ENCODE data around the gene EFNA4. TPM values are rescaled to one million over a fixed set of nuclear protein-coding genes. Genes with fewer than 3 reads are reported as not detected.

The EFNA4 gene
- total RNA-seq (2021; fragmentation: NEBNext Ultra II Directional; extraction: Animal tissue kit (Norgen Biotek cat#: 25700)), result 18.5 and 21.9 TPM in 2 replicates
- 23.2 and 23.9 TPM in 2 replicates for polyA plus RNA-seq (2011; rRNA removed)
- polyA plus RNA-seq (2011; cell fraction: cytosol; rRNA removed), result 21.9 TPM
- polyA plus RNA-seq (2011; cell fraction: nucleus; rRNA removed), result 30.6 TPM
- 19.2 to 24.8 TPM (median 23.5 TPM) in 4 replicates for polyA plus RNA-seq (2012, experiment 1 of 2)
- 37.0 TPM for polyA plus RNA-seq (2012, experiment 2 of 2)
- polyA plus RNA-seq (2013, experiment 1 of 2), result 27.7 TPM
- polyA plus RNA-seq (2013, experiment 2 of 2), result 31.5 TPM
- polyA minus RNA-seq (2011; rRNA and poly(A)+ RNA removed), result 13.4 and 16.4 TPM in 2 replicates
- 10.6 TPM for polyA minus RNA-seq (2011; cell fraction: cytosol; rRNA and poly(A)+ RNA removed)
- 8.8 TPM for polyA minus RNA-seq (2011; cell fraction: nucleus; rRNA and poly(A)+ RNA removed)
- long read RNA-seq, experiment 1, transcript EFNA4-202 (4 exons, 1,263 nt), result major isoform, 8 of 15 reads
- long read RNA-seq, experiment 1, partial matches to known transcripts, result 6 of 15 reads
- long read RNA-seq, experiment 1, other reads (novel, unspliced or antisense), result 1 of 15 reads
- long read RNA-seq, experiment 2, transcript EFNA4-203 (4 exons, 1,052 nt), result minor isoform, 7 of 44 reads
- long read RNA-seq, experiment 2, transcript EFNA4-202 (4 exons, 1,263 nt), result major isoform, 35 of 44 reads
- long read RNA-seq, experiment 2, partial matches to known transcripts, result 1 of 44 reads
- long read RNA-seq, experiment 2, other reads (novel, unspliced or antisense), result 1 of 44 reads

DNA sequence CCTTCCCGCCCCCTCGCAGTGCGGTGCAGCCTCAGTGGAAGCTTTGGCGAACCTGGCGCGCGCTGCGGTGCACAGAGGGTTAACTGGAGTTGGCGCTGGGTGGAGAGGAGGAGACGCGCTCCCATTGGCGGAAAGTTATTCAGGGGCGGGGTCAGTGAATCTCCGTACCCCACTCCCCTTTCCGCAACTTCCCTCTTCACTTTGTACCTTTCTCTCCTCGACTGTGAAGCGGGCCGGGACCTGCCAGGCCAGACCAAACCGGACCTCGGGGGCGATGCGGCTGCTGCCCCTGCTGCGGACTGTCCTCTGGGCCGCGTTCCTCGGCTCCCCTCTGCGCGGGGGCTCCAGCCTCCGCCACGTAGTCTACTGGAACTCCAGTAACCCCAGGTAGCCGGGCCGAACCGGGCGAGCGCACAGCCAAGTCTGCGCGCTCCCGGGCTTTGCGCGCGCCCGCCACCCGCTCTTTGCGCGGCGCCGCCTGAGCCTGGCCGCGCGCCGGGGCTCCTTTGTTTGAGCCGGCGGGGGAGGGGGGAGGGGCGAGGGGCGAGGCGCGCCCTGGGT lies at the start of gene EFNA4:
EFNA4 (plus strand) TSS at position 191 of the 561 bp plus-strand sequence; CDS start at position 275, 84 bp downstream.
- no peak within 1 kb of the TSS for H2AFZ ChIP-seq (ENCODE audit: low read length)
- peaks cover 0 to 4% (median 1%) of the 10 kb centered on the region in 4 experiments; a peak in 2 of 7 replicates for H3K27me3 ChIP-seq (replicated peaks in 1 of 4; ENCODE audit: control insufficient read depth in 3 of 4, extremely low read depth in 1 of 4, insufficient read depth in 3 of 4, low read length in 3 of 4)
- no peak within 1 kb of the TSS for H2BK120ac ChIP-seq (replicated peaks; ENCODE audit: low read depth, low read length)
- H2BK12ac ChIP-seq (ENCODE audit: low read depth, low read length), result peak within 1 kb of the TSS; percentile 55; the same call in 1 of the 2 replicates
- H3K9ac ChIP-seq (replicated peaks in 1 of 4; ENCODE audit: extremely low read depth in 1 of 4, low read depth in 3 of 4, low read length in 3 of 4), result peak within 1 kb of the TSS; percentile 72 to 83 (median 74)
- H3K9me3 ChIP-seq (ENCODE audit: insufficient read depth in 2 of 2, low read depth in 1 of 2, low read length in 1 of 2), result no peaks in the 10 kb centered on the region
- peaks cover 0 to 7% (median 3%) of the 10 kb centered on the region in 4 experiments; a peak in 4 of 8 replicates for H3K36me3 ChIP-seq (ENCODE audit: control insufficient read depth in 2 of 4, insufficient read depth in 4 of 4, low read length in 3 of 4)
- H3K79me2 ChIP-seq (ENCODE audit: control insufficient read depth in 1 of 2, insufficient read depth in 2 of 2, low read length in 2 of 2), result peaks cover 0 to 15% of the 10 kb centered on the region in 2 experiments; a peak in 2 of 4 replicates
- WGBS, 2 experiments (ENCODE audit: extremely low coverage in 1 of 2, insufficient coverage in 1 of 2, insufficient read length in 1 of 2, insufficient replicate concordance in 2 of 2, low coverage in 1 of 2, low lambda C conversion rate in 2 of 2, missing lambda C conversion rate in 1 of 2), result 2% methylated on average over 51 of the region's 57 CpGs; no CpG with 5 or more reads in 1 of the 2 experiments
- no peak within 1 kb of the TSS for H3K4ac ChIP-seq (replicated peaks; ENCODE audit: insufficient read length, low read depth, low read length)
- H4K20me1 ChIP-seq (replicated peaks in 1 of 2; ENCODE audit: control insufficient read depth in 1 of 2, insufficient read depth in 2 of 2, low read length in 2 of 2), result peaks cover 2 to 12% of the 10 kb centered on the region in 2 experiments
- H3K4me3 ChIP-seq (ENCODE audit: extremely low read depth in 1 of 4, insufficient read depth in 2 of 4, low read depth in 3 of 4, low read length in 4 of 4), result peak within 1 kb of the TSS; percentile 63 to 85 (median 82)
- H3K18ac ChIP-seq (ENCODE audit: extremely low read depth, low read length), result peak within 1 kb of the TSS; percentile 98
- H3K23ac ChIP-seq (ENCODE audit: insufficient read length), result no peak within 1 kb of the TSS
- peak within 1 kb of the TSS; percentile 87 for H3K56ac ChIP-seq (replicated peaks; ENCODE audit: insufficient read length, low read depth, low read length)
- DNase-seq (ENCODE audit: low read depth in 1 of 2, low spot score in 2 of 2) (peak in 1 of 2 experiments; percentile 94), FAIRE-seq (peak; percentile 82)
- no peaks in the 10 kb centered on the region for H3K79me1 ChIP-seq (ENCODE audit: low read depth, low read length)
- 0 out of 2 replicates have a peak within 1 kb of the TSS, but pooled peaks have one; percentile 72 for H2BK20ac ChIP-seq (ENCODE audit: low read length)
- H3K23me2 ChIP-seq (ENCODE audit: low read depth, low read length), result peaks cover 15% of the 10 kb centered on the region
- no peak within 1 kb of the TSS for H3K14ac ChIP-seq (ENCODE audit: insufficient read length)
- no peak within 1 kb of the TSS for H2AK5ac ChIP-seq (ENCODE audit: low read depth, low read length)
- peak within 1 kb of the TSS; percentile 68 to 97 for H3K4me2 ChIP-seq (ENCODE audit: insufficient read depth in 1 of 2, low read depth in 2 of 2, low read length in 2 of 2)
- H3K4me1 ChIP-seq (replicated peaks in 1 of 4; ENCODE audit: control insufficient read depth in 3 of 4, insufficient read depth in 4 of 4, low read length in 3 of 4), result peaks cover 0 to 19% (median 6%) of the 10 kb centered on the region in 4 experiments; a peak in 5 of 7 replicates
- CTCF ChIA-PET (ENCODE audit: partially characterized antibody), result interaction anchor here (0.6 to 33.9 kb wide), 16 partner anchors 1 to 123 kb away, joined by 3 to 907 read pairs (median 7); partner anchors contain the start of genes ADAM15, EFNA3, EFNA4 and KRTCAP2
- POLR2A ChIA-PET (ENCODE audit: partially characterized antibody), result interaction anchor here (0.7 to 4.6 kb wide), 22 partner anchors 9 to 132 kb away, joined by 3 to 21 read pairs (median 4); partner anchors contain the start of genes ADAM15, EFNA3, FLAD1 and KRTCAP2
- H2BK5ac ChIP-seq (ENCODE audit: low read depth, low read length), result peak within 1 kb of the TSS; percentile 82; the same call in 1 of the 2 replicates
- H4K91ac ChIP-seq (replicated peaks; ENCODE audit: insufficient read length, low read length), result peak within 1 kb of the TSS; percentile 70
- peak within 1 kb of the TSS; percentile 72 for H4K8ac ChIP-seq (ENCODE audit: extremely low read depth, insufficient read depth, low read length)
- peak within 1 kb of the TSS; percentile 77; the same call in 1 of the 2 replicates for H3K27ac ChIP-seq (ENCODE audit: low read depth, low read length)
- peak within 1 kb of the TSS; percentile 68 for H4K5ac ChIP-seq (ENCODE audit: insufficient read length, low read depth, low read length)
- H2BK15ac ChIP-seq (ENCODE audit: low read length), result peak within 1 kb of the TSS; percentile 88; the same call in 1 of the 2 replicates
- no peak for TF ChIP-seq CHD1 (IDR thresholded peaks at IDR 0.05; ENCODE audit: low read depth, low read length)
- no peak for TF ChIP-seq CHD2 (IDR thresholded peaks at IDR 0.05; ENCODE audit: low read length)
- TF ChIP-seq GABPA (IDR thresholded peaks at IDR 0.05; ENCODE audit: borderline replicate concordance, insufficient read depth, low read length), result no peak
- TF ChIP-seq, protein P1, sequence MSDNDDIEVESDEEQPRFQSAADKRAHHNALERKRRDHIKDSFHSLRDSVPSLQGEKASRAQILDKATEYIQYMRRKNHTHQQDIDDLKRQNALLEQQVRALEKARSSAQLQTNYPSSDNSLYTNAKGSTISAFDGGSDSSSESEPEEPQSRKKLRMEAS (IDR thresholded peaks at IDR 0.05), result peak; percentile 27; the same call in 1 of the 2 replicates
- no peak for TF ChIP-seq ZNF274 (IDR thresholded peaks at IDR 0.05; ENCODE audit: borderline replicate concordance, extremely low read depth, low read length)
- no peak for TF ChIP-seq SIRT6 (IDR thresholded peaks at IDR 0.05; ENCODE audit: low read length)
- TF ChIP-seq EZH2 (IDR thresholded peaks at IDR 0.05; ENCODE audit: low read depth, low read length, severe bottlenecking), result no peak
- peak; percentile 76 for TF ChIP-seq TAF7 (optimal IDR thresholded peaks at IDR 0.05; ENCODE audit: borderline replicate concordance, low read depth, low read length)

All from H1 (cell line).